HFF-Myc (cell line): Measurements from ENCODE around the gene TOR4A.
"Not testable (repeated sequence)": the region's sequence is repeated elsewhere in the genome, so short reads cannot be mapped to it uniquely, and the experiment has no call there.

Source experiments
- DNase-seq: peaks from one replicate; pipeline ENCODE4 v3.0.0-alpha.2; 2011; ENCODE audit warnings: low read depth; ENCODE audit errors: extremely low read depth
- H3K4me3 ChIP-seq: replicated peaks from 2 replicates; pipeline ENCODE4 v1.5.1; 2011; ENCODE audit warnings: low read depth, mild to moderate bottlenecking, control low read depth, low read length
- CTCF ChIP-seq: IDR thresholded peaks from 2 replicates; pipeline ENCODE4 v1.5.1; 2012; ENCODE audit warnings: mild to moderate bottlenecking, low read depth, low read length, control low read depth; ENCODE audit errors: missing control alignments

Gene TOR4A

DNA sequence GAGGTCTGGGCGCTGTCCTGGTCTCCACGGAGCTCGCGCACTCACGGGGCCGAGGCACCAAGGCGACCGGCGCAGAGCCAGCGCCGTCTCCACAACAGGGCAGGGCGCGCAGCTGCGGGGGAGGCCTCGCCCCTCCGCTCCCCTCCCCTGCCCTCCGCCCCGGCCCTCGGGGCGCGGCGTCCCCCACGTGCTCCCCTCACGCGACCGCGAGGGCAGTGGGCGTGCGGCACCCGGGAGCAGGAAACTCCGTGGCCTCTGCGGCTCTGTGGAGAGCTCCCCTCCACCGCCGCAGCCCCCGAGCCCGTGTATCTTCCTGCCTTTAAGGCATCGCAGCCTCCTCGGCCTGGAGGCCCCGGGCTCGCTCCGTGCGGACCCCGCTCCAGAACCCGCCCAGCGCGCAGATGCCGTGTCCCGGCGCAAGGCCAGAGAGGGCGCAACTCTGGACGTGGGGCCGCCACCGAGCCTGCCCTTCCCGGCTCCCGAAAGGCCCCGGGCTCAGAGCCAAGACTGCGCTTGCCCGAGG, 37.1 kb upstream of the TOR4A start:
- TF ChIP-seq CTCF: no peak
- peak overlapping the region; percentile 57 for H3K4me3 ChIP-seq
- DNase-seq: no peak

GRCh38 chr9:137240841-137241489, 36.6 kb upstream of the TOR4A start, which contains the start of gene TUBB4B:
Gene TUBB4B, plus strand, starts transcription at chr9:137241287. Its CDS starts 74 bp downstream, at chr9:137241361.
- peak within 1 kb of the TSS; percentile 95 for H3K4me3 ChIP-seq
- TF ChIP-seq CTCF: no peak
- DNase-seq: peak; percentile 100

DNA sequence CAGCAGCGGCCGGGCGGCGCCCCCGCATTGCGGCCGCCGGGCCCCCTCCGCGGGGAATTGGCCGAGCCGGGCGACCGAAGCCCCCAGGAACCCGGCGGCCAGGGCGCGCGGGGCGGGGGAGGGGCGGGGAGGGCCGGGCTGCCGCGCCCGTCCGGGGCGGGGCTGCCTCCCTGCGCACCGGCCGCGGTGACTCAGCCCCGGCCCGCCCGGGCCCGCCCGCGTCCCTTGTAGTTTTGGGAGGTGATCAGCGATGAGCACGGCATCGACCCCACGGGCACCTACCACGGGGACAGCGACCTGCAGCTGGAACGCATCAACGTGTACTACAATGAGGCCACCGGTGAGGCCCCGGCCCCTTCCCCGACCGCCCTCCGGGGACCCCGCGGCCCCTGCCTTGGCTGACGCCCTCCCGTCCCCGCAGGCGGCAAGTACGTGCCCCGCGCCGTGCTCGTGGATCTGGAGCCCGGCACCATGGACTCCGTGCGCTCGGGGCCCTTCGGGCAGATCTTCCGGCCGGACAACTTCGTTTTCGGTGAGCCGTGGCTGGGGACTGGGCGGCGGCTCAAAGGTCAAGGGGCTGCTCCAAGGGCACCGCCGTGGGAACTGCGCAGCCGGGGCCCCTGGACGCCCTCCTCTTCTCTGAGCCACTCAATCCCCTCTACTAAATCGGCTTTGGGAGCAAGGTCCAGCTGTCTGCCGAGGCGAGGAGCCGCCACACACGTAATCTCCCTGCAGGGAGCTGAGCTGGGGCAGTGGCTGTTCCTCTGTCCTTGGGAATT, 35.8 kb upstream of the TOR4A start:
- no peak for DNase-seq
- H3K4me3 ChIP-seq: peak overlapping the region; percentile 95
- TF ChIP-seq CTCF: no peak

- TF ChIP-seq CTCF: no peak
- no peak for DNase-seq
- H3K4me3 ChIP-seq: peak overlapping the region; percentile 95
These were observed 35.0 kb upstream of the TOR4A start for GRCh38 chr9:137242269-137243203.

DNA sequence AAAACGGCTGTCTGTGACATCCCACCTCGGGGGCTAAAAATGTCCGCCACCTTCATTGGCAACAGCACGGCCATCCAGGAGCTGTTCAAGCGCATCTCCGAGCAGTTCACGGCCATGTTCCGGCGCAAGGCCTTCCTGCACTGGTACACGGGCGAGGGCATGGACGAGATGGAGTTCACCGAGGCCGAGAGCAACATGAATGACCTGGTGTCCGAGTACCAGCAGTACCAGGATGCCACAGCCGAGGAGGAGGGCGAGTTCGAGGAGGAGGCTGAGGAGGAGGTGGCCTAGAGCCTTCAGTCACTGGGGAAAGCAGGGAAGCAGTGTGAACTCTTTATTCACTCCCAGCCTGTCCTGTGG, 34.3 kb upstream of the TOR4A start:
- not testable (repeated sequence) for DNase-seq
- H3K4me3 ChIP-seq: peak overlapping the region; percentile 95

DNA sequence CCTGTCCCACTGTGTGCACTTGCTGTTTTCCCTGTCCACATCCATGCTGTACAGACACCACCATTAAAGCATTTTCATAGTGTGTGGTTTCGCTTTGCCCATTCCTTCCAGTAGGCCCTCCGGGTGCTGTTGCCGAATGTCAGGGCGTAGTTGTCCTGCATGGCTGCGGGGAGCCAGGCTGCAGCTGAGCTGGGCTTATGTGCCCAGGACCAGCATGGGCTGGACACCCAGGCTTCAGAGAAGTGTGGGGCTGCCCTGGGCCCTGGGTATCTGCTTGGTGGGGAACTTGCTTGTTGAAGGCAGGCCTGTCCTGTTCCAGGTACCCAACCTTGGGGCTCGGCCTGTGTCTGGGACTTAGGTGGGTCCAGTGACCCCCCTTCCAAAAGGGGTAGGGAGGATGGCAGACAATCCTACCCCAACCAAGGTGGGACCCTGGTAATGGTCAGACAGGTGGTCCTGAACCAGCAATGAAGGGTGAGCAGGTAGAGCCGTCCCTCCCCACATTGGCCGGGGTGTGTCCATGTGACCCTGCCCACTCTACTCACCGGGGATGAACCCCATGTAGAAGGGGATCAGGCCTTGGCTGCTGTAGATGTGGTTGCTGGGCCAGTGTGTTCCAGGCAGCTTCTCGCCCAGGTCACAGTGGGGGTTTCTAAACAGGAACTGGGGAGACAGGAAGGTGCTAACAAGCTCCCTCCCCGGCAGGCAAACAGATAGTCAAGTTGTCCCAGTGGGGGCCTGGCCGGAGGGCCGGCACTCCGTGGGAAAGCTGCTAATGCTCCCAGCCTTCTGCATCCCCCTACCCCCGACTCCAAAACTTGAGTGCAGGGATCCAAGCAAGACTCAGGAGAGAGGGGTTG, 33.7 kb upstream of the TOR4A start:
- TF ChIP-seq CTCF: no peak
- 0 out of 2 replicates have a peak overlapping the region, but pooled peaks have one; percentile 3 for H3K4me3 ChIP-seq
- DNase-seq: no peak
